AG04450 (cell line): ENCODE measurements around the gene CLDN20. TPM values are rescaled to one million over a fixed set of nuclear protein-coding genes. Genes with fewer than 3 reads are reported as not detected.

Experiments used
- CTCF ChIA-PET: fragments of 300-600, 350-600 bp; formaldehyde crosslinking; extraction: SDS; loops from one replicate; lab custom pipeline; 2022; ENCODE audit warnings: antibody characterized with exemption, inconsistent platforms; lab: Charles Lee
- POLR2A ChIA-PET: fragments of 350-600 bp; formaldehyde crosslinking; extraction: SDS; loops from one replicate; lab custom pipeline; 2021; ENCODE audit warnings: antibody characterized with exemption, inconsistent platforms; lab: Yijun Ruan, JAX
- DNase-seq: peaks from one replicate; pipeline ENCODE4 v3.0.0-alpha.2; 2011; ENCODE audit warnings: low read depth, low spot score
- H3K27ac ChIP-seq: one replicate; pipeline ENCODE4 v1.5.1; 2012; ENCODE audit warnings: low read depth, low read length, control low read depth
- H3K27me3 ChIP-seq: one replicate; pipeline ENCODE4 v1.6.0; 2012; ENCODE audit warnings: low read length; ENCODE audit not compliant: control insufficient read depth, insufficient read depth
- H3K4me3 ChIP-seq: 2 replicates; pipeline ENCODE4 v1.5.1; 2011; ENCODE audit warnings: mild to moderate bottlenecking, low read depth, low read length, control low read depth
- H3K9me3 ChIP-seq: 2 replicates; pipeline ENCODE4 v1.5.1; 2012; ENCODE audit warnings: low read length; ENCODE audit not compliant: control insufficient read depth, insufficient read depth
- CTCF ChIP-seq: IDR thresholded peaks from 2 replicates; pipeline ENCODE4 v1.5.1; 2011; ENCODE audit warnings: low read depth, low read length, control low read depth, inconsistent platforms
- polyA plus RNA-seq: library from polyadenylated mRNA; depleted of rRNA; stranded (reverse); fragments of >200 nt; gene quantifications from 2 replicates; pipeline ENCODE4 v1.2.3, GENCODE V29; 2011

Gene CLDN20
- polyA plus RNA-seq, 1 experiment: not detected

DNA sequence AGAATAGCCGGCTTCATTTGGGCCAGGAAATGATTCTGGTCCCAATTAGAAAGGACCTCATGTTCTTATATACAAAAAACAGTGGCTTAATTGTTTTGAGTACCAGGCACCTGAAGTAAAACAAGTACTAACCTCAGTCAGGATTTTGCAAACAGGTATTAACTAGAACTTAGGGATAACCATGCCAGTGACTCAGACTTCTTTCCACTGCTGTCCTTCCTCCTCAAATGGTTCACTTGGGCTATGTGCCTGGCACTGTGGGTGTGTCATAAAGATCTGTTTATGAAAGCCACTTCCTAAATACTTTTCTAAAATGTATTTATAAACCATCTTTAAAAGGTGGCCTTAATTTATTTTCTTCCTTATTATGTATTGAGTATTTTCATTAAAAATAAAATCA lies 10.7 kb downstream of the CLDN20 start:
- TF ChIP-seq CTCF: no peak
- Histone ChIP-seq H3K27me3 (no peaks in the 10 kb centered on the region), H3K9me3 (no peaks in the 10 kb centered on the region), H3K4me3 (no peak overlapping the region), H3K27ac (peak overlapping the region; percentile 49)
- ChIA-PET POLR2A (no interaction called here), CTCF (no interaction called here)
- no peak for DNase-seq

- Histone ChIP-seq H3K27me3 (no peaks in the 10 kb centered on the region), H3K9me3 (no peaks in the 10 kb centered on the region), H3K27ac (no peak overlapping the region), H3K4me3 (no peak overlapping the region)
- TF ChIP-seq CTCF: no peak
- CTCF ChIA-PET: interaction anchor here (1.6 kb wide), 2 partner anchors 8 to 28 kb away, joined by 6 to 10 read pairs; no protein-coding TSS in a partner anchor
- DNase-seq: no peak
- POLR2A ChIA-PET: interaction anchor here (0.6 kb wide), 1 partner anchor 30 kb away, joined by 7 read pairs; no protein-coding TSS in a partner anchor
Observed at GRCh38 chr6:155275808-155276480, 12.1 kb downstream of the CLDN20 start.

- TF ChIP-seq CTCF: no peak
- CTCF ChIA-PET: interaction anchor here (0.8 to 1.6 kb wide), 3 partner anchors 8 to 409 kb away, joined by 3 to 10 read pairs (median 6); no protein-coding TSS in a partner anchor
- no peaks in the 10 kb centered on the region for H3K27me3 ChIP-seq
- no peaks in the 10 kb centered on the region for H3K9me3 ChIP-seq
- POLR2A ChIA-PET: no interaction called here
- no peak overlapping the region for H3K4me3 ChIP-seq
- DNase-seq: no peak
- no peak overlapping the region for H3K27ac ChIP-seq
Observed at GRCh38 chr6:155276638-155277037, 12.8 kb downstream of the CLDN20 start.

DNA sequence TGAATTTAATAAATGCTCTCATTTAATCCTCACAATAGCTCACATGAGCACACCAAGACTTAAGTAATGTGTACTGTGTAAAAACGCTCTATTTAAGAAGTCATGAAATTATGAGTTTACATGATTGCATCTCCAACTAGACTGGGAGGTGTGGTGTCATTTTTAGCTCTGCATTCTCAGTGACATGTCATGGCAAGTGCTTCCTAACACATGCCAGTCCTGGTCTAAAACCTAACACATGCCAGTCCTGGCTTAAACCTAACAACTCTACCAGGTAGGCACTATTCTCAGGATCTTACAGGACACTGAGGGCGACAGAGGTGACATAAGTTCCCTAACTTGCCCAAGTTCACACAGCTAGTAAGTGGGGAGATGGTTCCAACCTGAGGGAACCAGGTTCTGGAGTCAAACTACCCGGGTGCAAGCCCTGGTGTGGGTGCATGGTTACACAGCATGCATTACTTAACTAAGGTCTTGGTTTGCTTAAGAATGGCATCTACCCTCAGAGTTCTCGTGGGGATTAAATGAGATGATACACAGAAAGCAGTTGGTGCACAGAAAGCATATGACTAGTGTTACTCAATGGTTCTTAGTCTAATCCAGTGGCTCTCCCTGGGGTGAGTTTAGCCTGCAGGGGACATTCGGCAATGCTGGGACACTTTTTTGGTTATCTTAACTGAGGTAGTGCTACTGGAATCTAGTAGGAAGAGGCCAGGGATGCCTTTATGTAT lies 14.7 kb downstream of the CLDN20 start:
- Histone ChIP-seq H3K9me3 (no peaks in the 10 kb centered on the region), H3K4me3 (no peak overlapping the region), H3K27ac (no peak overlapping the region), H3K27me3 (no peaks in the 10 kb centered on the region)
- CTCF ChIA-PET: interaction anchor here (0.6 kb wide), 1 partner anchor 10 kb away, joined by 3 read pairs; no protein-coding TSS in a partner anchor
- DNase-seq: no peak
- POLR2A ChIA-PET: no interaction called here
- no peak for TF ChIP-seq CTCF

DNA sequence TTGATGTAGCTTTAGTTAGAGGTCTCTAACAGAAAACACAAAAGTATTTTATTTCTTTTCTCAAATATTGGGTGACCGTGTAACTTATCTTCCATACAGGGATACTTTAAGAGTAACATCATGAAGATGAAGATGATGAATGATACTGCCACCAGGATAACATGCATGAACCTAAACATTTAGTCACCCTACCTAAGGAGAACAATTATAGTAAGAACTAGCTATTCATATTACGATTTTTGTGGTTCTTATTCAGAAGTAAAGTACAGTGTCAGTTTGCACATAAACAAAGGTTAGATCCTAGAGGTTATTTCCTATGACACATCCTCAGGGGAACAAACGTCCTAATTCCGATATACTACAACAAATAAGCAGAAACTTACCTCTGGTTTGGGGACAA lies 21.0 kb downstream of the CLDN20 start:
- H3K27me3 ChIP-seq: no peaks in the 10 kb centered on the region
- CTCF ChIA-PET: no interaction called here
- no peaks in the 10 kb centered on the region for H3K9me3 ChIP-seq
- TF ChIP-seq CTCF: no peak
- no peak overlapping the region for H3K4me3 ChIP-seq
- no peak overlapping the region for H3K27ac ChIP-seq
- POLR2A ChIA-PET: no interaction called here
- no peak for DNase-seq
